ENCODE results near the gene PRICKLE1.

Gene PRICKLE1

GRCh38 chr12:42524716-42525115 lies 64.8 kb downstream of the PRICKLE1 start:
- no peaks in the 10 kb centered on the region for H3K36me3 ChIP-seq (ENCODE audit: insufficient read depth, low read length)
- no peaks in the 10 kb centered on the region for H3K27me3 ChIP-seq (ENCODE audit: insufficient read depth, low read length)
- no peak overlapping the region for H3K4me3 ChIP-seq (ENCODE audit: low read depth, low read length, poor library complexity, severe bottlenecking)
- no peak overlapping the region for H3K4me2 ChIP-seq (ENCODE audit: low read length)
- no peak overlapping the region for H2AFZ ChIP-seq (ENCODE audit: low read length)
- TF ChIP-seq CTCF (IDR thresholded peaks at IDR 0.05; ENCODE audit: low read length) = no peak
- TF ChIP-seq EZH2 (IDR thresholded peaks at IDR 0.05; ENCODE audit: borderline replicate concordance, low read length) = no peak
- no peaks in the 10 kb centered on the region for H3K79me2 ChIP-seq (ENCODE audit: insufficient read depth, low read length)
- H3K9ac ChIP-seq (ENCODE audit: low read length) = no peak overlapping the region
- no peaks in the 10 kb centered on the region for H3K9me2 ChIP-seq (ENCODE audit: low read depth, low read length)
- no peaks in the 10 kb centered on the region for H4K20me1 ChIP-seq (ENCODE audit: insufficient read depth, low read length)
- H3K9me3 ChIP-seq (ENCODE audit: low read length) = no peaks in the 10 kb centered on the region
- H3K27ac ChIP-seq (ENCODE audit: low read depth, low read length, poor library complexity, severe bottlenecking) = no peak overlapping the region
- H3F3A ChIP-seq (ENCODE audit: insufficient read depth, low read length) = no peaks in the 10 kb centered on the region
- H3K4me1 ChIP-seq (ENCODE audit: insufficient read depth, low read length, severe bottlenecking) = no peaks in the 10 kb centered on the region

- Histone ChIP-seq H3K9me2 (ENCODE audit: low read depth, low read length) (no peaks in the 10 kb centered on the region), H3K9ac (ENCODE audit: low read length) (no peak overlapping the region), H3K4me1 (ENCODE audit: insufficient read depth, low read length, severe bottlenecking) (no peaks in the 10 kb centered on the region), H3K79me2 (ENCODE audit: insufficient read depth, low read length) (no peaks in the 10 kb centered on the region), H3K4me3 (ENCODE audit: low read depth, low read length, poor library complexity, severe bottlenecking) (no peak overlapping the region), H3K9me3 (ENCODE audit: low read length) (no peaks in the 10 kb centered on the region), H2AFZ (ENCODE audit: low read length) (no peak overlapping the region), H3K4me2 (ENCODE audit: low read length) (no peak overlapping the region), H3F3A (ENCODE audit: insufficient read depth, low read length) (no peaks in the 10 kb centered on the region), H3K27ac (ENCODE audit: low read depth, low read length, poor library complexity, severe bottlenecking) (no peak overlapping the region), H3K36me3 (ENCODE audit: insufficient read depth, low read length) (no peaks in the 10 kb centered on the region), H3K27me3 (ENCODE audit: insufficient read depth, low read length) (no peaks in the 10 kb centered on the region), H4K20me1 (ENCODE audit: insufficient read depth, low read length) (no peaks in the 10 kb centered on the region)
- no peak for TF ChIP-seq EZH2 (IDR thresholded peaks at IDR 0.05; ENCODE audit: borderline replicate concordance, low read length)
- no peak for TF ChIP-seq CTCF (IDR thresholded peaks at IDR 0.05; ENCODE audit: low read length)
These were observed 73.0 kb downstream of the PRICKLE1 start for GRCh38 chr12:42516573-42516972.

GRCh38 chr12:42511656-42512055 lies 77.9 kb downstream of the PRICKLE1 start:
- Histone ChIP-seq H3K9ac (ENCODE audit: low read length) (no peak overlapping the region), H3K9me2 (ENCODE audit: low read depth, low read length) (no peaks in the 10 kb centered on the region), H3F3A (ENCODE audit: insufficient read depth, low read length) (no peaks in the 10 kb centered on the region), H3K4me3 (ENCODE audit: low read depth, low read length, poor library complexity, severe bottlenecking) (no peak overlapping the region), H3K27ac (ENCODE audit: low read depth, low read length, poor library complexity, severe bottlenecking) (no peak overlapping the region), H2AFZ (ENCODE audit: low read length) (no peak overlapping the region), H4K20me1 (ENCODE audit: insufficient read depth, low read length) (no peaks in the 10 kb centered on the region), H3K9me3 (ENCODE audit: low read length) (no peaks in the 10 kb centered on the region), H3K36me3 (ENCODE audit: insufficient read depth, low read length) (no peaks in the 10 kb centered on the region), H3K79me2 (ENCODE audit: insufficient read depth, low read length) (no peaks in the 10 kb centered on the region), H3K4me1 (ENCODE audit: insufficient read depth, low read length, severe bottlenecking) (no peaks in the 10 kb centered on the region), H3K4me2 (ENCODE audit: low read length) (no peak overlapping the region), H3K27me3 (ENCODE audit: insufficient read depth, low read length) (no peaks in the 10 kb centered on the region)
- TF ChIP-seq CTCF (IDR thresholded peaks at IDR 0.05; ENCODE audit: low read length) (no peak), EZH2 (IDR thresholded peaks at IDR 0.05; ENCODE audit: borderline replicate concordance, low read length) (no peak)

Measured in OCI-LY1 (cell line).